Fibroblast of lung (primary cell): Measurements from ENCODE around the gene SYT9.

ENCODE experiments used
- CTCF ChIP-seq, 2 donors: IDR thresholded peaks in 1 of 2; conservative IDR thresholded peaks in 1 of 2; 1 replicate in 1 of 2; 2 replicates in 1 of 2; pipeline ENCODE4 v1.5.1; 2011 to 2012; ENCODE audit warnings: low read length in 2 of 2, control low read depth in 1 of 2, inconsistent platforms in 1 of 2, low read depth in 1 of 2, mild to moderate bottlenecking in 1 of 2
- EZH2 ChIP-seq: IDR thresholded peaks from 2 replicates; pipeline ENCODE4 v1.5.1; 2012; ENCODE audit warnings: low read length, control low read depth, mild to moderate bottlenecking; ENCODE audit errors: missing control alignments

GRCh38 chr11:7418061-7418460 lies 166.4 kb downstream of the SYT9 start:
- TF ChIP-seq CTCF (conservative IDR thresholded peaks at IDR 0.05 in 1 of 2, IDR thresholded peaks at IDR 0.05 in 1 of 2; ENCODE audit: low read depth in 1 of 2, low read length in 2 of 2) (no peak), EZH2 (no peak)
